GM12878 (cell line): ENCODE results near the gene HIRA. TPM values are rescaled to one million over a fixed set of nuclear protein-coding genes. Genes with fewer than 3 reads are reported as not detected.

Experiments used
- CBFB ChIP-seq: IDR thresholded peaks from 2 replicates; pipeline ENCODE4 v1.6.1; 2016; ENCODE audit warnings: antibody characterized with exemption, low read depth
- ESRRA ChIP-seq: IDR thresholded peaks from 2 replicates; pipeline ENCODE4 v1.6.1; 2012; ENCODE audit warnings: mild to moderate bottlenecking, low read length, improper control_type of control experiment
- FOS ChIP-seq: IDR thresholded peaks from 3 replicates; pipeline ENCODE4 v1.6.1; 2011; ENCODE audit warnings: borderline replicate concordance; ENCODE audit not compliant: insufficient read length; ENCODE audit errors: extremely low read depth
- JUND ChIP-seq: IDR thresholded peaks from 2 replicates; pipeline ENCODE4 v1.6.1; 2012; ENCODE audit warnings: low read depth, mild to moderate bottlenecking, low read length, improper control_type of control experiment, moderate library complexity
- MTA3 ChIP-seq: IDR thresholded peaks from 2 replicates; pipeline ENCODE4 v1.6.1; 2012; ENCODE audit warnings: low read length, inconsistent platforms, borderline replicate concordance
- NFIC ChIP-seq: IDR thresholded peaks from 2 replicates; pipeline ENCODE4 v1.6.1; 2012; ENCODE audit warnings: low read depth, mild to moderate bottlenecking, inconsistent platforms, low read length, moderate library complexity
- SIX5 ChIP-seq: IDR thresholded peaks from 2 replicates; pipeline ENCODE4 v1.6.1; 2011; ENCODE audit warnings: mild to moderate bottlenecking, low read depth, low read length, moderate library complexity; ENCODE audit not compliant: severe bottlenecking
- SP1 ChIP-seq: IDR thresholded peaks from one replicate; pipeline ENCODE4 v1.6.1; 2011; ENCODE audit warnings: low read depth, low read length
- SUPT20H ChIP-seq: IDR thresholded peaks from 2 replicates; pipeline ENCODE4 v1.6.1; 2011; ENCODE audit warnings: low read depth, mild to moderate bottlenecking, low read length, moderate library complexity, borderline replicate concordance; ENCODE audit not compliant: control insufficient read depth
- TCF7 ChIP-seq: IDR thresholded peaks from 2 replicates; pipeline ENCODE4 v1.6.1; 2014; ENCODE audit warnings: antibody characterized with exemption, borderline replicate concordance
- WRNIP1 ChIP-seq: IDR thresholded peaks from 2 replicates; pipeline ENCODE4 v1.6.1; 2011; ENCODE audit warnings: low read depth, low read length, improper control_type of control experiment, borderline replicate concordance
- polyA plus RNA-seq, 11 experiments: library from polyadenylated mRNA; depleted of rRNA in 4 of 11; unstranded in 6 of 11; stranded (reverse) in 5 of 11; fragments of >200 nt; fragmentation: Nextera tagmentation in 4 of 11; fragmentation: Illumina TruSeq in 1 of 11; extraction: Ambion mirVana in 4 of 11; extraction: Trizol in 1 of 11; gene quantifications; 1 replicate in 1 of 11; 2 replicates in 10 of 11; pipeline versions ENCODE4 v1.2.1 to v1.2.3, GENCODE V29; 2011 to 2016; ENCODE audit warnings: inconsistent platforms in 2 of 11, missing spikeins in 2 of 11, low read depth in 1 of 11
- total RNA-seq, 4 experiments: library from RNA; depleted of rRNA in 3 of 4; stranded (reverse); fragments of >200 nt in 3 of 4; fragmentation: Illumina TruSeq in 1 of 4; extraction: Trizol in 1 of 4; gene quantifications; 2 replicates each; pipeline versions ENCODE4 v1.2.1 to v1.2.3, GENCODE V29; 2013 to 2021
- TF ChIP-seq, protein P1 (sequence below): fragments of 450-650 bp; IDR thresholded peaks from 2 replicates; pipeline ENCODE4 v1.6.1; 2018; ENCODE audit warnings: mild to moderate bottlenecking, low read depth, moderate library complexity; ENCODE audit not compliant: partially characterized antibody
- TF ChIP-seq, protein P2 (sequence below): fragments of 450-650 bp; IDR thresholded peaks from 2 replicates; pipeline ENCODE4 v1.6.1; 2017; ENCODE audit warnings: borderline replicate concordance
- TF ChIP-seq, protein P3 (sequence below): IDR thresholded peaks from 2 replicates; pipeline ENCODE4 v1.6.1; 2012; ENCODE audit warnings: low read depth, low read length, improper control_type of control experiment
- TF ChIP-seq, protein P4 (sequence below): IDR thresholded peaks from 2 replicates; pipeline ENCODE4 v1.6.1; 2012; ENCODE audit warnings: improper control_type of control experiment, low read depth, low read length; ENCODE audit not compliant: insufficient replicate concordance

The HIRA gene
- total and polyA plus RNA-seq, 10 of the 15 experiments (the other 5 are each of a cell fraction or from before 2014, with no cell fraction given), result 0.34 to 32.7 (median 14.5) TPM

DNA sequence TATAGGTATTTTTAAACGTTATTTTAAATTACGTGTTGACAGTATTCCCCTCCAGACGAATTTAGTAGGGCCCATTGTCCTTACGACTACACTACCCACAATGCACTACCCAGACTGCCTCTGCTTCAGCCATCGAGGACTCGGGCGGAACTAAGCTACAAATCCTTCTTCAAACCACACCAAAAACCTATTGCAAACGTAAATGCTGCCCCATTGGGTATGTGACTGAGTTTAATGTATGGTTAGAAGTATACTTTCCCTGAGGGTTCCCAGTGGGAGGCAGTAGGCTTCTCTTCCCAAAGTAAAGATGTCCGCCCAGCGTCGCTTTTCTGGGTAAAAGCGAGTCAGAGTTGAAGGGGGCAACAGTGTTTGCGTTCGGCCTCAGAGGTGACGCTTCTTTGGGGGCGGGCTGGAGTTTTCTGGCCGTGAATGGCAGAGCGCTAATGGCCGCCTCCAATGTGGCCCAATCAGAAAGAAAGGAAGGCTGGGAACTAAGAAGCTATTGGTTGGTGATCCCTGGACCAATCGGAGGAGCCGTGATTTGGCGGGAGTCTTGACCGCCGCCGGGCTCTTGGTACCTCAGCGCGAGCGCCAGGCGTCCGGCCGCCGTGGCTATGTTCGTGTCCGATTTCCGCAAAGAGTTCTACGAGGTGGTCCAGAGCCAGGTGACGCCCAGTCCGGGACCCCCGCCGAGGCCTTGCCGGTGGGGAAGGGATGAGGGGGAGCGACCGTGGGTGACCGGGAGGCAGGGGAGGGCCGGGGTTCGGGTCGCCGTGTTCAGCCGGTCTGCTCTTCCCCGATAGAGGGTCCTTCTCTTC is 48.0 kb upstream of the HIRA start, which contains the start of gene CDC45 (continued):
- TF ChIP-seq, protein P1, sequence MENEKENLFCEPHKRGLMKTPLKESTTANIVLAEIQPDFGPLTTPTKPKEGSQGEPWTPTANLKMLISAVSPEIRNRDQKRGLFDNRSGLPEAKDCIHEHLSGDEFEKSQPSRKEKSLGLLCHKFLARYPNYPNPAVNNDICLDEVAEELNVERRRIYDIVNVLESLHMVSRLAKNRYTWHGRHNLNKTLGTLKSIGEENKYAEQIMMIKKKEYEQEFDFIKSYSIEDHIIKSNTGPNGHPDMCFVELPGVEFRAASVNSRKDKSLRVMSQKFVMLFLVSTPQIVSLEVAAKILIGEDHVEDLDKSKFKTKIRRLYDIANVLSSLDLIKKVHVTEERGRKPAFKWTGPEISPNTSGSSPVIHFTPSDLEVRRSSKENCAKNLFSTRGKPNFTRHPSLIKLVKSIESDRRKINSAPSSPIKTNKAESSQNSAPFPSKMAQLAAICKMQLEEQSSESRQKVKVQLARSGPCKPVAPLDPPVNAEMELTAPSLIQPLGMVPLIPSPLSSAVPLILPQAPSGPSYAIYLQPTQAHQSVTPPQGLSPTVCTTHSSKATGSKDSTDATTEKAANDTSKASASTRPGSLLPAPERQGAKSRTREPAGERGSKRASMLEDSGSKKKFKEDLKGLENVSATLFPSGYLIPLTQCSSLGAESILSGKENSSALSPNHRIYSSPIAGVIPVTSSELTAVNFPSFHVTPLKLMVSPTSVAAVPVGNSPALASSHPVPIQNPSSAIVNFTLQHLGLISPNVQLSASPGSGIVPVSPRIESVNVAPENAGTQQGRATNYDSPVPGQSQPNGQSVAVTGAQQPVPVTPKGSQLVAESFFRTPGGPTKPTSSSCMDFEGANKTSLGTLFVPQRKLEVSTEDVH, result peak; percentile 96
- TF ChIP-seq TCF7 (no peak), CBFB (no peak; the same call in 1 of the 2 replicates), WRNIP1 (no peak), SP1 (peak; percentile 88), ESRRA (no peak), FOS (peak; percentile 66), JUND (no peak), SIX5 (peak; percentile 59), NFIC (peak; percentile 29; the same call in 1 of the 2 replicates), MTA3 (no peak), SUPT20H (no peak)
- TF ChIP-seq, protein P2, sequence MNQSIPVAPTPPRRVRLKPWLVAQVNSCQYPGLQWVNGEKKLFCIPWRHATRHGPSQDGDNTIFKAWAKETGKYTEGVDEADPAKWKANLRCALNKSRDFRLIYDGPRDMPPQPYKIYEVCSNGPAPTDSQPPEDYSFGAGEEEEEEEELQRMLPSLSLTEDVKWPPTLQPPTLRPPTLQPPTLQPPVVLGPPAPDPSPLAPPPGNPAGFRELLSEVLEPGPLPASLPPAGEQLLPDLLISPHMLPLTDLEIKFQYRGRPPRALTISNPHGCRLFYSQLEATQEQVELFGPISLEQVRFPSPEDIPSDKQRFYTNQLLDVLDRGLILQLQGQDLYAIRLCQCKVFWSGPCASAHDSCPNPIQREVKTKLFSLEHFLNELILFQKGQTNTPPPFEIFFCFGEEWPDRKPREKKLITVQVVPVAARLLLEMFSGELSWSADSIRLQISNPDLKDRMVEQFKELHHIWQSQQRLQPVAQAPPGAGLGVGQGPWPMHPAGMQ, result no peak
- TF ChIP-seq, protein P3, sequence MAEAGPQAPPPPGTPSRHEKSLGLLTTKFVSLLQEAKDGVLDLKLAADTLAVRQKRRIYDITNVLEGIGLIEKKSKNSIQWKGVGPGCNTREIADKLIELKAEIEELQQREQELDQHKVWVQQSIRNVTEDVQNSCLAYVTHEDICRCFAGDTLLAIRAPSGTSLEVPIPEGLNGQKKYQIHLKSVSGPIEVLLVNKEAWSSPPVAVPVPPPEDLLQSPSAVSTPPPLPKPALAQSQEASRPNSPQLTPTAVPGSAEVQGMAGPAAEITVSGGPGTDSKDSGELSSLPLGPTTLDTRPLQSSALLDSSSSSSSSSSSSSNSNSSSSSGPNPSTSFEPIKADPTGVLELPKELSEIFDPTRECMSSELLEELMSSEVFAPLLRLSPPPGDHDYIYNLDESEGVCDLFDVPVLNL, result peak; percentile 91
- TF ChIP-seq, protein P4, sequence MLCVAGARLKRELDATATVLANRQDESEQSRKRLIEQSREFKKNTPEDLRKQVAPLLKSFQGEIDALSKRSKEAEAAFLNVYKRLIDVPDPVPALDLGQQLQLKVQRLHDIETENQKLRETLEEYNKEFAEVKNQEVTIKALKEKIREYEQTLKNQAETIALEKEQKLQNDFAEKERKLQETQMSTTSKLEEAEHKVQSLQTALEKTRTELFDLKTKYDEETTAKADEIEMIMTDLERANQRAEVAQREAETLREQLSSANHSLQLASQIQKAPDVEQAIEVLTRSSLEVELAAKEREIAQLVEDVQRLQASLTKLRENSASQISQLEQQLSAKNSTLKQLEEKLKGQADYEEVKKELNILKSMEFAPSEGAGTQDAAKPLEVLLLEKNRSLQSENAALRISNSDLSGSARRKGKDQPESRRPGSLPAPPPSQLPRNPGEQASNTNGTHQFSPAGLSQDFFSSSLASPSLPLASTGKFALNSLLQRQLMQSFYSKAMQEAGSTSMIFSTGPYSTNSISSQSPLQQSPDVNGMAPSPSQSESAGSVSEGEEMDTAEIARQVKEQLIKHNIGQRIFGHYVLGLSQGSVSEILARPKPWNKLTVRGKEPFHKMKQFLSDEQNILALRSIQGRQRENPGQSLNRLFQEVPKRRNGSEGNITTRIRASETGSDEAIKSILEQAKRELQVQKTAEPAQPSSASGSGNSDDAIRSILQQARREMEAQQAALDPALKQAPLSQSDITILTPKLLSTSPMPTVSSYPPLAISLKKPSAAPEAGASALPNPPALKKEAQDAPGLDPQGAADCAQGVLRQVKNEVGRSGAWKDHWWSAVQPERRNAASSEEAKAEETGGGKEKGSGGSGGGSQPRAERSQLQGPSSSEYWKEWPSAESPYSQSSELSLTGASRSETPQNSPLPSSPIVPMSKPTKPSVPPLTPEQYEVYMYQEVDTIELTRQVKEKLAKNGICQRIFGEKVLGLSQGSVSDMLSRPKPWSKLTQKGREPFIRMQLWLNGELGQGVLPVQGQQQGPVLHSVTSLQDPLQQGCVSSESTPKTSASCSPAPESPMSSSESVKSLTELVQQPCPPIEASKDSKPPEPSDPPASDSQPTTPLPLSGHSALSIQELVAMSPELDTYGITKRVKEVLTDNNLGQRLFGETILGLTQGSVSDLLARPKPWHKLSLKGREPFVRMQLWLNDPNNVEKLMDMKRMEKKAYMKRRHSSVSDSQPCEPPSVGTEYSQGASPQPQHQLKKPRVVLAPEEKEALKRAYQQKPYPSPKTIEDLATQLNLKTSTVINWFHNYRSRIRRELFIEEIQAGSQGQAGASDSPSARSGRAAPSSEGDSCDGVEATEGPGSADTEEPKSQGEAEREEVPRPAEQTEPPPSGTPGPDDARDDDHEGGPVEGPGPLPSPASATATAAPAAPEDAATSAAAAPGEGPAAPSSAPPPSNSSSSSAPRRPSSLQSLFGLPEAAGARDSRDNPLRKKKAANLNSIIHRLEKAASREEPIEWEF, result no peak
